Measurements from ENCODE around the gene PAGE2B.
"Not testable (repeated sequence)": the region's sequence is repeated elsewhere in the genome, so short reads cannot be mapped to it uniquely, and the experiment has no call there.

Gene PAGE2B

GRCh38 chrX:55057675-55058249 lies 17.1 kb upstream of the PAGE2B start:
- DNase-seq (ENCODE audit: low read depth): peak; percentile 3

GRCh38 chrX:55067180-55067579 lies 7.7 kb upstream of the PAGE2B start:
- in situ Hi-C loops (cut with HindIII; ENCODE audit: low sequenced_read_pairs); DNase-seq (ENCODE audit: low read depth); H3K4me3 ChIP-seq (ENCODE audit: low read depth, low read length): not testable (repeated sequence)

More at GRCh38 chrX:55057675-55058249, 17.1 kb upstream of the PAGE2B start:
- no peak overlapping the region for H3K4me3 ChIP-seq (ENCODE audit: low read depth, low read length)
- TF ChIP-seq CTCF (IDR thresholded peaks at IDR 0.05; ENCODE audit: low read depth, low read length, missing control alignments): peak; percentile 69
- in situ Hi-C loops (cut with HindIII; ENCODE audit: low sequenced_read_pairs): no loop called here

GRCh38 chrX:55072286-55072685 lies 2.5 kb upstream of the PAGE2B start:
- no peak overlapping the region for H3K4me3 ChIP-seq (ENCODE audit: low read depth, low read length)
- in situ Hi-C loops (cut with HindIII; ENCODE audit: low sequenced_read_pairs): no loop called here
- TF ChIP-seq CTCF (IDR thresholded peaks at IDR 0.05; ENCODE audit: low read depth, low read length, missing control alignments): no peak
- no peak for DNase-seq (ENCODE audit: low read depth)

- in situ Hi-C loops (cut with HindIII; ENCODE audit: low sequenced_read_pairs): no loop called here
- no peak for DNase-seq (ENCODE audit: low read depth)
- no peak for TF ChIP-seq CTCF (IDR thresholded peaks at IDR 0.05; ENCODE audit: low read depth, low read length, missing control alignments)
- no peak within 1 kb of the TSS for H3K4me3 ChIP-seq (ENCODE audit: low read depth, low read length)
Measured at GRCh38 chrX:55088795-55089489, 14.1 kb downstream of the PAGE2B start, which contains the start of gene PAGE2. Gene PAGE2, plus strand, starts transcription at chrX:55089018. Its CDS starts 1,003 bp downstream, at chrX:55090021.

GRCh38 chrX:55098691-55099090 lies 23.9 kb downstream of the PAGE2B start:
- in situ Hi-C loops (cut with HindIII; ENCODE audit: low sequenced_read_pairs): no loop called here
- DNase-seq (ENCODE audit: low read depth): no peak
- no peak overlapping the region for H3K4me3 ChIP-seq (ENCODE audit: low read depth, low read length)
- no peak for TF ChIP-seq CTCF (IDR thresholded peaks at IDR 0.05; ENCODE audit: low read depth, low read length, missing control alignments)

- no peak for TF ChIP-seq CTCF (IDR thresholded peaks at IDR 0.05; ENCODE audit: low read depth, low read length, missing control alignments)
- DNase-seq (ENCODE audit: low read depth): no peak
- no peak overlapping the region for H3K4me3 ChIP-seq (ENCODE audit: low read depth, low read length)
- in situ Hi-C loops (cut with HindIII; ENCODE audit: low sequenced_read_pairs): no loop called here
Measured at GRCh38 chrX:55099162-55099561, 24.3 kb downstream of the PAGE2B start.

GRCh38 chrX:55102754-55103153 lies 27.9 kb downstream of the PAGE2B start:
- no peak overlapping the region for H3K4me3 ChIP-seq (ENCODE audit: low read depth, low read length)
- TF ChIP-seq CTCF (IDR thresholded peaks at IDR 0.05; ENCODE audit: low read depth, low read length, missing control alignments): no peak
- no peak for DNase-seq (ENCODE audit: low read depth)
- in situ Hi-C loops (cut with HindIII; ENCODE audit: low sequenced_read_pairs): no loop called here
